ENCODE results near the gene PDE7B. TPM values are rescaled to one million over a fixed set of nuclear protein-coding genes. Genes with fewer than 3 reads are reported as not detected.

Gene PDE7B
- total and polyA plus RNA-seq, 7 donors, result 1.9 to 4.6 (median 2.7) TPM

DNA sequence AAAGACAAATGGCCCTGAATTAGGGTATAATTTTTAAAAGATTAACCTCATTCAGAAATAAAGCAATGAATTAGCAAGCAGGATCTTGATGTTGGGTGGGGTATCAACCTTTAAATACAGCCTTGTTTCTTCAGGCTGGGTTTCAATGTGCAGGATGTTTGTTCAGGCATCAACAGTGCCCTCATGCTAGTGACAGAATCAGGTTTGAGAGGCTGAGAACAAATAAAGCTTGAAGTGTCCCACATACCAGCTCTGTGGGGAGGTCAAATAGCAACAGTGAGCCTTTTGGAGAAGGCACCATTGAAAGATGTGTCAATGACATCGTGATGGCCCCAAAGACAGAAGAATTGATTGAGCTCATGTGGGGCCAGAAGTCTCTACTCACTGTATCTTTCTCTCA, 330.4 kb downstream of the PDE7B start:
- Histone ChIP-seq H3K36me3 (ENCODE audit: insufficient read depth in 1 of 2, low read depth in 1 of 2) (peaks cover 0 to 10% of the 10 kb centered on the region in 2 donors), H3K27ac (no peak overlapping the region), H3K27me3 (ENCODE audit: insufficient read depth in 3 of 3, low read length in 2 of 3) (no peaks in the 10 kb centered on the region), H3K4me3 (no peak overlapping the region), H3K9me3 (no peaks in the 10 kb centered on the region), H3K4me1 (peaks cover 9% of the 10 kb centered on the region)
- ATAC-seq, result no peak
- 67 to 84% (median 79%) methylated on average over 1 of the region's 1 CpG for WGBS, 3 donors
- TF ChIP-seq CTCF (IDR thresholded peaks at IDR 0.05), result no peak
- no peak for DNase-seq
- intact Hi-C loops (cut with DNase I), result no loop called here

- Histone ChIP-seq H3K4me3 (no peak overlapping the region), H3K36me3 (ENCODE audit: insufficient read depth in 1 of 2, low read depth in 1 of 2) (peaks cover 7 to 34% of the 10 kb centered on the region in 2 donors), H3K27me3 (ENCODE audit: insufficient read depth in 3 of 3, low read length in 2 of 3) (no peaks in the 10 kb centered on the region), H3K27ac (no peak overlapping the region), H3K4me1 (peaks cover 9% of the 10 kb centered on the region), H3K9me3 (no peaks in the 10 kb centered on the region)
- no peak for ATAC-seq
- no peak for TF ChIP-seq CTCF (IDR thresholded peaks at IDR 0.05)
- WGBS, 3 donors, result 85 to 94% (median 90%) methylated on average over 1 of the region's 1 CpG
- no peak for DNase-seq
- intact Hi-C loops (cut with DNase I), result no loop called here
These were observed 333.2 kb downstream of the PDE7B start for GRCh38 chr6:136184738-136185137.

DNA sequence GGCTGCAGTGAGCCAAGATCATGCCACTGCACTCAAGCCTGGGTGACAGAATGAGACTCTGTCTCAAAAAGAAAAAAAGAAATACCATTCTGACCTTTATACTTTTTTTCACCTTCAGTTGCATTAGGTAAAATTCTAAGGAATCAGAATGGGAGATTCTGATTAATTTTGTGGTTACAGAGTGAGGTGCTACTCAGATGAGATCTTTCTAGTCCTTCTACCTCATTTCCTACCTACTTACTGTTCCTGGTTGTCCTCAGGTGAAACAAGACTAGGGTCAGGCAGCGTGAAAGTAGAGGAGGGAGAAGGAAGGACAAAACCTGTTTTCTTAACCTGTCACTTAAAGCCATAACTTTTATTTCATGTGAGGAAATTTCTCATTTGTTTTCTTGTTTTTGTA, 334.9 kb downstream of the PDE7B start:
- Histone ChIP-seq H3K36me3 (ENCODE audit: insufficient read depth in 1 of 2, low read depth in 1 of 2) (peaks cover 7 to 49% of the 10 kb centered on the region in 2 donors), H3K27me3 (ENCODE audit: insufficient read depth in 3 of 3, low read length in 2 of 3) (no peaks in the 10 kb centered on the region), H3K4me3 (no peak overlapping the region), H3K4me1 (no peaks in the 10 kb centered on the region), H3K27ac (no peak overlapping the region), H3K9me3 (no peaks in the 10 kb centered on the region)
- TF ChIP-seq CTCF (IDR thresholded peaks at IDR 0.05), result no peak
- intact Hi-C loops (cut with DNase I), result no loop called here
- 93 to 100% (median 97%) methylated on average over 1 of the region's 1 CpG for WGBS, 3 donors
- DNase-seq (no peak), ATAC-seq (no peak)

- no peak for ATAC-seq
- H3K4me3 ChIP-seq, result no peak overlapping the region
These were observed 337.0 kb downstream of the PDE7B start for GRCh38 chr6:136188486-136188885.

More at GRCh38 chr6:136188486-136188885, 337.0 kb downstream of the PDE7B start:
- no peaks in the 10 kb centered on the region for H3K9me3 ChIP-seq
- DNase-seq, result no peak
- no peaks in the 10 kb centered on the region for H3K4me1 ChIP-seq
- no peaks in the 10 kb centered on the region for H3K27me3 ChIP-seq (ENCODE audit: insufficient read depth in 3 of 3, low read length in 2 of 3)
- WGBS, 3 donors, result 68 to 85% (median 74%) methylated on average over 2 of the region's 2 CpGs
- no peak for TF ChIP-seq CTCF (IDR thresholded peaks at IDR 0.05)
- peaks cover 7 to 66% of the 10 kb centered on the region in 2 donors for H3K36me3 ChIP-seq (ENCODE audit: insufficient read depth in 1 of 2, low read depth in 1 of 2)
- H3K27ac ChIP-seq, result no peak overlapping the region
- intact Hi-C loops (cut with DNase I), result no loop called here

Measured in psoas muscle (tissue), 8 donors.